ENCODE data around the gene NOL4L.
"Not testable (repeated sequence)": the region's sequence is repeated elsewhere in the genome, so short reads cannot be mapped to it uniquely, and the experiment has no call there.

The NOL4L gene

DNA sequence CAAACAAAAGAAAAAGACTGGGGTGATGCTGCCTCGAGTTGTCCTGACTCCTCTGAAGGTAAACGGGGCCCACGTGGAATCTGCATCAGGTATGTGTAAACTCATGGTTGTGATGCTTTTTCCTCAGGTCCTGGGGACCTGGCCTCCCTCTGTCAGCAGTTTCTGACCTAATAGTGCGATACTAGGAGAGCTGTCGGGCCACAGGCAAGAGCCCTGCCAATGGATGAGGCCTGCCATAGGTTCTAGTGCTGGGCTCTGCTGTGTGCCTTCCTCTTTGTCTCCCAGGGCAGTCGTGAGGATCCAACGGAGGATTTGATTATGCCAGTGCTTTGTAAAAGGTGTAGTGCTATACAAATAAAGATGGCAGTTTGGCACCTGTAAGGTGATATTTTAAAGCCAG lies 155.8 kb downstream of the NOL4L start:
- no peak for TF ChIP-seq CTCF (IDR thresholded peaks at IDR 0.05; ENCODE audit: control insufficient read depth, extremely low read depth, insufficient read depth)
- no peak for DNase-seq (ENCODE audit: low read depth)
- H3K4me3 ChIP-seq (ENCODE audit: low read depth, low read length), result no peak overlapping the region

- TF ChIP-seq CTCF (IDR thresholded peaks at IDR 0.05; ENCODE audit: control insufficient read depth, extremely low read depth, insufficient read depth), result no peak
- no peak overlapping the region for H3K4me3 ChIP-seq (ENCODE audit: low read depth, low read length)
- no peak for DNase-seq (ENCODE audit: low read depth)
These were observed 157.1 kb downstream of the NOL4L start for GRCh38 chr20:32427996-32428395.

DNA sequence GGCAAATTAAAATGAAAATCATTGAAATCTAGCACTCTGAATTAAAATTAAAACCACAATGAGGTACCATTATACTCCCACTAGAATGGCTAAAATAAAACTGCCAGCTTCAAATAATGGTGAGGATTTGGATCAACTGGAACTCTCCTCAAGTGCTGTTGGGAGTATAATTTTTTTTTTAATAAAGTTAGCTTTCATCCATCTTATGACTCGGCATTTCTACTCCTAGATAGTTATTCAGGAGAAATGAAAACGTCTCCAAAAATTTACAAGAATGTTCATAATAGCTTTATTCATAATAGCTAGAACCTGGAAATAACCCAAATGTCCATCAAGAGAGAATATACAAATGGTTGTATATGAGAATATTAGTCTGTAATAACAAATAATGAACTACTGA lies 163.8 kb downstream of the NOL4L start:
- no peak for DNase-seq (ENCODE audit: low read depth)
- TF ChIP-seq CTCF (IDR thresholded peaks at IDR 0.05; ENCODE audit: control insufficient read depth, extremely low read depth, insufficient read depth), result no peak
- no peak overlapping the region for H3K4me3 ChIP-seq (ENCODE audit: low read depth, low read length)

- no peak overlapping the region for H3K4me3 ChIP-seq (ENCODE audit: low read depth, low read length)
- no peak for TF ChIP-seq CTCF (IDR thresholded peaks at IDR 0.05; ENCODE audit: control insufficient read depth, extremely low read depth, insufficient read depth)
- DNase-seq (ENCODE audit: low read depth), result no peak
These were observed 166.8 kb downstream of the NOL4L start for GRCh38 chr20:32418376-32418775.

DNA sequence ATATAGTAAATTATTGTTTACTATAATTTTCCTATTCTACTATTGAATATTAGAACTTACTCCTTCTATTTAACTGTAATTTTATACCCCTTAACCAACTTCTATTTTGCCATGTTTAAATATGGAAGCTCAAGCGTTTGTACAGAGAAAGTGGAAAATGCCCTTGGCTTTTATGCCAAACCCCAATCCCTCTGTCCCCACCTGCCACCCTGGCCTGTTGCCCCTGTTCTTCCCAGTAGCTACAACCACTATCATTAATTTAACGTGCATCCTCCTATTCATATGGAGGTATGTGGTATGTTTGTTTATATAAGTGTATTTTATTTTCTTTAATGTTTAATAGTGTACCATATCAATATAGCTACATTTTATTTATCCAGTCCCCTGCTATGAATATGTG lies 168.9 kb downstream of the NOL4L start:
- no peak for DNase-seq (ENCODE audit: low read depth)
- no peak overlapping the region for H3K4me3 ChIP-seq (ENCODE audit: low read depth, low read length)
- TF ChIP-seq CTCF (IDR thresholded peaks at IDR 0.05; ENCODE audit: control insufficient read depth, extremely low read depth, insufficient read depth), result no peak

DNA sequence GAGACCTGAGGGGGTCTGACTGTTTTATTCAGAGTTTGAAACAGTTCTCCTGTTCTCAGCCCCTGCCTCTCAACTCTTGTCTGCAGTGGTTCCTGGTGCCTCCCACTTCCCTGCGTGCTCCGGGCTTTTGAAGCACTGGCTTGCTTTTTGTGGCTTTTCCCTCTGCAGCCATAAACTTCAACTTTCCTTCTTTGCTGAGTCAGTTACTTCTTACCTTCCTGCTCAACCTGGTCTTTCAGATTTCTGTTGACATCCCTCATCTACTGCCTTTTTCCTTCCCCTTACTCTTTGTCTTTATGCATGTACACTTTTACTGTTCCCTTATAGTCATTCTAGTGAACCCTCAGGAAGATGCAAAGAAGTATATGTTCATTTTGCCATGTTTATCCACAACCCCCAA lies 169.6 kb downstream of the NOL4L start:
- no peak for TF ChIP-seq CTCF (IDR thresholded peaks at IDR 0.05; ENCODE audit: control insufficient read depth, extremely low read depth, insufficient read depth)
- H3K4me3 ChIP-seq (ENCODE audit: low read depth, low read length), result no peak overlapping the region
- no peak for DNase-seq (ENCODE audit: low read depth)

DNA sequence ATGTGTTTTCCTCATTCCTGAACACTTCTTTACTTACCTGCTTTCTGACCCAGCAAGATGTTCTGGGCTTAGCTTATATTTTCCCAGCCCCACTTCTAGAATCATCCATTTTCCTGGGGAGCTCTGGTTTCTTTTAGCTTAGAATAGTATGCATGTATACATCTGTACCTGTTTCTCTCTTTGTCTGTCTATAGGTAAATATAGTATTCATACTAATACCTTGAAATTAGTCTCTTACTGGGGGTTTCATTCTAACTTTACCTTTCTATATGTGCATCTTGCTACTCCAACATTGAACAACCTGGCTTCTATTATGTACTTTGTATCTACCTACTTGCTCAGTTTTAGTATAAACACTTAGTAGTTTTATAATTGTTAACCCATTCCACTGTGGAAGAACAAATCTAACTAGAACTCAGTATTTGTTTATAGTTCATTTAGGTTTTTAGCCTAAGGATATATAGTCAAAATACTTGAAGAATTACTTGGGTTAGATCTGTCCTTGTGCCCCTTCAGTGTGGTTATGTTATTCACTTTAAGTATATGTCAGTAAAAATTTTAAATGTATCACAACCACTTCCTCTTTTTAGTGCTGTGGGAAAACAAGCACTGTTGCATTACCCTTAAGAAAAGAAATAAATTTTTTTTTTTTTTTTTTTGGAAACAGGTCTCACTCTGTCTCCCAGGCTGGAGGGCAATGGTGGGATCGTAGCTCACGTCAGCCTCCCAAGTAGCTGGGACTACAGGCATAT lies 173.0 kb downstream of the NOL4L start:
- no peak for DNase-seq (ENCODE audit: low read depth)

DNA sequence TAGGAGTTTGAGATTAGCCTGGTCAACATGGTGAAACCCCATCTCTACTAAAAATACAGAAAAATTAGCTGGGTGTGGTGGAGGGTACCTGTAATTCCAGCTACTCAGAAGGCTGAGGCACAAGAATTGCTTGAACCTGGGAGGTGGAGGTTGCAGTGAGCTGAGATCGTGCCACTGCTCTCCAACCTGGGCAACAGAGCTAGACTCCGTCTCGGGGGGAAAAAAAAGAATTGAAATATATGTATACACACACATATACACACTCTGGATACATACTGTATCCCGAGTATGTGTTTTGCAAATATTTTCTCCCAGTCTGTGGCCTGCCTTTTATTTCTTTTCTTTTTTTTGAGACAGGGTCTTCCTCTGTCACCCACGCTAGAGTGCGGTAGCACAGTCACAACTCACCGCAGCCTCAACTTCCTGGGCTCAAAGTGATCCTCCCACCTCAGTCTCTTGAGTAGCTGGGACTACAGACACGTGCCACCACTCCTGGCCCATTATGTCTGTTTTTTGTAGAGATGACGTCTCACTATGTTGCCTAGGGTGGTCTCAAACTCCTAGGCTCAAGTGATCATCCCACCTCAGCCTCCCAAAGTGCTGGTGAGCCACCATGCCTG lies 177.9 kb downstream of the NOL4L start:
- H3K4me3 ChIP-seq (ENCODE audit: low read depth, low read length); DNase-seq (ENCODE audit: low read depth): not testable (repeated sequence)

More for the DNA sequence above, 173.0 kb downstream of the NOL4L start:
- H3K4me3 ChIP-seq (ENCODE audit: low read depth, low read length), result no peak overlapping the region
- TF ChIP-seq CTCF (IDR thresholded peaks at IDR 0.05; ENCODE audit: control insufficient read depth, extremely low read depth, insufficient read depth), result no peak

Data from LNCaP clone FGC (cell line).